Jurkat, Clone E6-1 (cell line): ENCODE results near the gene SLC2A14. TPM values are rescaled to one million over a fixed set of nuclear protein-coding genes. Genes with fewer than 3 reads are reported as not detected.
"Not testable (repeated sequence)": the region's sequence is repeated elsewhere in the genome, so short reads cannot be mapped to it uniquely, and the experiment has no call there.

Experiments used
- DNase-seq: peaks from one replicate; pipeline ENCODE4 v3.0.0-alpha.2; 2011; ENCODE audit warnings: low read depth, low spot score
- H3K4me3 ChIP-seq: 2 replicates; pipeline ENCODE4 v1.5.1; 2011; ENCODE audit warnings: mild to moderate bottlenecking, low read length, control low read depth, moderate library complexity
- polyA plus RNA-seq: library from polyadenylated mRNA; unstranded; fragments of >200 nt; gene quantifications from one replicate; pipeline ENCODE4 v1.2.1, GENCODE V29; 2012; ENCODE audit warnings: missing spikeins; ENCODE audit not compliant: insufficient read length, insufficient read depth

Gene SLC2A14
- polyA plus RNA-seq, result not detected

DNA sequence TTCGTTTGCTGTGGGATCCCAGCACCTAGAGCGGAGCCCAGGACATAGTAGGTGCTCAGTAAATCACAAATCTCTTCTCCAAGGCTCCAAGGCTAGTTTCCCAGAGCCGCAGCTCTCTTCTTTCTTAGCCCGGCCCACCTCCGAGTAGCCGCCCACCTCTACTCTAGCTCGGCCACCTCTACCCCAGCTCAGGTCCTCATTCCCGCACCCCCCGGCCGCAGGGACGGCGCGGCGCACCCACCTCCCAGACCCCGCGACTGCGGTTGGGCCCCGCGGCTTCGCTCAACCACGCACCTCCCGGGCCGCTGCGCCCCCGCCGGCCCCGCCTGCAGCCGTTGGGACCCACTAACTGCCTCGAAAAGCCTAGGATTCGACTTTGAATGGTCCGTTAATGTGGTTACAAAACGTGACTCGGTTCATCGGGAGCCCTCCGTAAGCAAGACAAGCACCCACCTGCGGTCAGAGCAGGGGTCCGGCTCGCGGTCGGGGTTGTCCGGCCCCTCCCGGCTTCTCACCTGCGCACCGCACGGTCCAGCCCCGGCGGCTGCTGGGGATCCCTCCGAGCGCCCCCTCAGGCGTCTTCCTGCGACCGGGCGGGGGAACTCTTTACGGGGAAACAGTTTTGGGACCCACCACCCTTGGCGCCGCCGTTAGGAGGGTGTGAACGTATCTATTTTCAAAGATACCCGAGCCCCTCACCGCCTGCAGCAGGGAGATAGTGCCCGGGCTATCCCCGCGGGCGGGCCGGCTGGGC, at the start of gene SLC2A14:
Gene SLC2A14 (minus strand): TSS at position 350 of the 754 bp plus-strand sequence. CDS start 3,035 bp downstream, outside the sequence.
- H3K4me3 ChIP-seq, result no peak within 1 kb of the TSS
- DNase-seq, result peak; percentile 24

DNA sequence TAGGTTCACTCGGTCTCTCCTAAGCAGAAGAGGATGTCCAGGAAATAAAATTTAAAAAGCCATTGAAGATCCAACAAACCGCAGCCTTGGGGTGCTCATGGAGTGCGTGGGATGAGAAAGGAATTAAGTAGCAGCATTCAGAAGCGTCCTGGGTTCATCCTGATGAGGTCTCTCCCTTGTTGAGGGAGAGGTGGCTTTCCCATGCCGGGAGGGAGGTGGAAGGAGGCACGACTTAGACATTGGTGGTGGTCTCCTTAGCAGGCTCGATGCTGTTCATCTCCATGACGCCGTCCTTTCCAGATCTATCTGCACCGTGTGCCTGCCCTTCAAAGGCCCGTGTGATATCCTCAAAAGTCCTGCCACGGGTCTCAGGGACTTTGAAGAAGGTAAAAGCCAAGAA, 48.5 kb upstream of the SLC2A14 start:
- DNase-seq, H3K4me3 ChIP-seq: not testable (repeated sequence)

GRCh38 chr12:7918268-7918590, 45.5 kb upstream of the SLC2A14 start:
- not testable (repeated sequence) for DNase-seq, H3K4me3 ChIP-seq

DNA sequence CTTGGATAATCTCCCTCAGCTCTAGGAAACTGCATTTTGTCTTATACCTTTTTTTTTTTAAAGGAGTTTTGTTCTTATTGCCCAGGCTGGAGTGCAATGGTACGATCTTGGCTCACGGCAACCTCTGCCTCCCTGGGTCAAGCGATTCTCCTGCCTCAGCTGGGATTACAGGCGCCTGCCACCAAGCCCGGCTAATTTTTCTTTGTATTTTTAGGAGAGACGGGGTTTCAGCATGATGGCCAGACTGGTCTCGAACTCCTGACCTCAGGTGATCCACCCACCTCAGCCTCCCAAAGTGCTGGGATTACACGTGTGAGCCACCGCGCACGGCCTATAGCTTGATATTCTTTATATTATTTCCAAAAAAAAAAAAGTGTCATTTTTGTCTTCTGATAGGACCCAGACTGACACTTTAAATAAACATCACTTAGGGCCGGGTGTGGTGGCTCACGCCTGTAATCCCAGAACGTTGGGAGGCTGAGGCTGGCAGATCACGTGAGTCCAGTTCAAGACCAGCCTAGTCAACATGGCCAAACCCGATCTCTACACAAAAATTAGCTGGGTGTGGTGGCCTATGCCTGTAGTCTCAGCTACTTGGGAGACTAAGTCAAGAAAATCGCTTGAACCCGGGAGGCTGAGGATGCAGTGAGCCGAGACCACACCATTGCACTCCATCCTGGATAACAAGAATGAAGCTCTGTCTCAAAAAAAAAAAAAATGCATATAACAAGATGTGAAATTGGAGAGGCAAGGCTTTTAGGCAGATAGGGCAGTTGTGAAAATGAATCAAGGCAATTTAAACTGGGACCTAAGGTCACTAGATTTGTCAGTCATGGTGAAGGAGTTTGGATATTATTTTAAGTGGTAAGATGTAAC, 44.9 kb upstream of the SLC2A14 start:
- DNase-seq, result no peak
- H3K4me3 ChIP-seq, result no peak overlapping the region

GRCh38 chr12:7916936-7917335, 44.2 kb upstream of the SLC2A14 start:
- no peak overlapping the region for H3K4me3 ChIP-seq
- DNase-seq, result no peak

- no peak for DNase-seq
- H3K4me3 ChIP-seq, result no peak overlapping the region
Observed at GRCh38 chr12:7915661-7916403, 43.1 kb upstream of the SLC2A14 start.

DNA sequence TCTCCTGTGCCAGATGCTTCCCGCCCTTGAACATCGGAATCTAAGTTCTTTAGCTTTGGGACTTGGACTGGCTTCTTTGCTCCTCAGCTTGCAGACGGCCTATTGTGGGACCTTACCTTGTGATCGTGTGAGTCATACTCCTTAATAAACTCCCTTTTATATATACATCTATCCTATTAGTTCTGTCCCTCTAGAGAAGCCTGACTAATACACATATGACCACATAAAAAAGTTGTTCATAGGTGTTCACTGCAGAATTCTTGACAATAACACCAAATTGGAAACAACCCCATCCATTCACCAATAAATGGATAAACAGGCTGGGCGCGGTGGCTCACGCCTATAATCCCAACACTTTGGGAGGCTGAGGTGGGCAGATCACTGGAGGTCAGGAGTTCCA, 37.4 kb upstream of the SLC2A14 start:
- not testable (repeated sequence) for DNase-seq, H3K4me3 ChIP-seq

DNA sequence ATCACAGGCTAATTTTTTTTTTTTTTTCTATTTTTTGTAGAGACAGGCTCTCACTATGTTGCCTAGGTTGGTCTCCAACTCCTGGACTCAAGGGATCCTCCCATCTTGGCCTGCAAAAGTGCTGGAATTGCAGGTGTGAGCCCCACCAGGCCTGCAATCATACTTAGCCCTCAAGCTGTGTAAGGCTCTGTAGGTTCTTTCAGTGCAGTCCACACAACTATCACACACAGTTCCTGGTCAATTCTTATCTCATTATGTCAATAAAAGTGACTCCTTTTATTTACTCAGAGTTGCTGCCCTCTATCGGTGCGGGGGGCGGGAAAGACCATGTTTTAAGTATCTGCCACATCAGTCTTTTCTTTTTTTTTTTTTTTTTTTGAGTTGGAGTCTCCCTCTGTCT, 34.3 kb upstream of the SLC2A14 start:
- H3K4me3 ChIP-seq, result no peak overlapping the region
- no peak for DNase-seq

DNA sequence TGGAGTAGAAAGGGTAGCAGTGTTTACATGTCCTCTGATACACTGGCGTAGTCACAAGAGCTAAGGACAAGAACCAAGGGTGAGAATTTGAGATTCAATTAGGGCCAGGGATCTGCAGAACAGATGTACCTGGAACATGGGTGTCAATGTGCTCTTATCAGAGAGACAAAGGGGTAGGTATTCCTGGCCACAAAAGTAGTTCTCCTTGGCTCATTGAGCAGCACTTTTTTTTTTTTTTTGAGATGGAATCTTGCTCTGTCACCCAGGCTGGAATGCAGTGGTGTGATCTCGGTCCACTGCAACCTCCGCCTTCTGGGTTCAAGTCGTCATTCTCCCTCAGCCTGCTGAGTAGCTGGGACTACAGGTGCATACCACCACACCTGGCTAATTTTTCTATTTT, 33.6 kb upstream of the SLC2A14 start:
- not testable (repeated sequence) for H3K4me3 ChIP-seq, DNase-seq

DNA sequence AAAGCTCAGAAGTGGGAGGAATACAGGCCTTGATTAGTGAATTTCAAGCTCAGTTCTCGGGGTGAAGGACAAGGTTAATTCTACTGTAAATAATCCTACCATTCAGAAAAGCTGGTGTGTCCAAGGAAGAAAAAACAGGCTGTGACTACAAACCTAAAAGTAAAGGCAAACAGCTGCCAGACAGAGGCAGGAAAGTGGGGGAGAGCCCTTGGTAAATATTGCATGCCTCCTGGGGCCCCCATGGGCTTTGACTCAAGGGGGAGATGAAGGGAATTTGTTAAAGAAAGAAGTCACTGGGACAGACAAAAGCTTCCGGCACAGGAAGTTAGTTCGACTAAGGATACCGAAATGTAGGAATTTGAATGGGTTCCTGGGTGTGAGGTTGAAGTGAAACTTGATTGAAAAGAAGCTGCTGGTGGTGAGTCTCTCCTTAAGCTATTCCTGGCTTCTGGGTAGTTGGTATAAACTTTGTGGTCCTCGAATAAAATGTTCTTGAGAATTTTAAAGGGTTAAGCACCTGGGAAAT, 32.9 kb upstream of the SLC2A14 start:
- not testable (repeated sequence) for DNase-seq, H3K4me3 ChIP-seq

GRCh38 chr12:7905071-7905470, 32.4 kb upstream of the SLC2A14 start:
- no peak overlapping the region for H3K4me3 ChIP-seq
- no peak for DNase-seq

DNA sequence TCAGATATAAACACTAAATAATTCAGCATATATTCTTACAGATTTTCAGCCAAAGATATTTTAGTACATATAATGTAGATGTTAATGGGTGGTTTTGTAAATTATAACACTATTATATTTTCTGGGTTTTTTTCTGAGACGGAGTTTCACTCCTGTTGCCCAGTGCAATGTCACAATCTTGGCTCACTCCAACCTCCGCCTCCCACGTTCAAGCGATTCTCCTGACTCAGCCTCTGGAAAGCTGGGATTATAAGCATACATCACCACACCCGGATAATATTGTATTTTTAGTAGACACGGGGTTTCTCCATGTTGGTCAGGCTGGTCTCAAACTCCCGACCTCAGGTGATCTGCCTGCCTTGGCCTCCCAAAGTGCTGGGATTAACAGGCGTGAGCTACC, 29.7 kb upstream of the SLC2A14 start:
- DNase-seq, H3K4me3 ChIP-seq: not testable (repeated sequence)

- DNase-seq, result no peak
- H3K4me3 ChIP-seq, result no peak overlapping the region
Observed at GRCh38 chr12:7899755-7900154, 27.0 kb upstream of the SLC2A14 start.

GRCh38 chr12:7896726-7897125, 24.0 kb upstream of the SLC2A14 start:
- not testable (repeated sequence) for DNase-seq

DNA sequence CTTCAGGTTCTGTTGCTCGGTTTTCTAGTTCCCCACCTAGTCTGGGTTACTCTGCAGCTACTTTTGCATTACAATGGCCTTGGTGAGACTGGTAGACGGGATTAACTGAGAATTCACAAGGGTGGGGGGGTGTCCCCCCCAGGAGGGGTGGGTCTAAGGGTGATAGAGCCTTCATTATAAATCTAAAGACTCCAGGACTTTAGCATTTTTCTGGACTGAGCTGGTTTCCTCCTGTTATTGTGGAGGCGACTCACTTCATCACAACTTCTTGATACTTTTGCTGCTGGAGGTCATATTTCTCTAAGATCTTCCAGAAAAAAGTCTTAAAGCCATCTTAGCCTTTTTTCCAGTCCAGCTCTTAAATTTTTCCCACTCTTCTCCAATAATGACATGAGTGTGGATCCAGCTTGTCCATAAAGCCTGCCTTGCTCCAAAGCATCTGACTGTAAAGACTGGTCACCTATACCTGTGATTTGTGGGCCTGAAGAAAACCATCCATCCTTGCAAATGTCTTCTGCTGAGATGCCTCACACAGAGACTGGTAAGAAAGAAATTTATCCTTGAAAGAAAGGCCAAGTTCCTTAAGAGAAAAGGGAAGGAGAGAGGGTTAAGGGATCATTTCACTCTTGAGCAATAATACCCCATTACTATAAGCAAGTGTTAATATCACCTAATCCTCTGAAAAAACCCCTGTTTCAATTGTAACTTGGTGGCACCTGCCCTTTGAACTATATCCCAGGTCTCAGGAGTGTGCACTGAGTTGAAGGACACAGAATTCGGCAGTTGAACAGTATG, 19.7 kb upstream of the SLC2A14 start:
- H3K4me3 ChIP-seq, result no peak overlapping the region
- DNase-seq, result no peak

More at GRCh38 chr12:7896726-7897125, 24.0 kb upstream of the SLC2A14 start:
- not testable (repeated sequence) for H3K4me3 ChIP-seq

DNA sequence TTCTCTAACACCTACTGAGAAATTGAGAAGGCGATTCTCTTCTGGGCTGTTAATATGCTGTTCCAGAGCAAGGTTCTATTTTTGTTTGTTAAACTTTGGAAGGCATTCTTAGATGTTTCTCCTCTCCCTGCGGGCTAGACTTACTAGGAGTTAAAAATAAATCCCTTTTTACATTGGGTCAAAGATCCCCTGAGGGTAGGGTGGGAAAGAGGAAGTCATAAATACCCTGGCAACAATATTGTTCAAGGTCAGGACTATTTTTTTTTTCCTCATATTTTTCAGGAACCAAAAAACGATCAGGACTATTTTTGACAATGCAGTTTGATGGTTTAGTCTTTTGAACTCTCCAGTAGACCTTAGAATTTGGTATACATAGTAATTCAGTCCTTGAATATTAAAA, 12.0 kb upstream of the SLC2A14 start:
- H3K4me3 ChIP-seq, result no peak overlapping the region
- no peak for DNase-seq

DNA sequence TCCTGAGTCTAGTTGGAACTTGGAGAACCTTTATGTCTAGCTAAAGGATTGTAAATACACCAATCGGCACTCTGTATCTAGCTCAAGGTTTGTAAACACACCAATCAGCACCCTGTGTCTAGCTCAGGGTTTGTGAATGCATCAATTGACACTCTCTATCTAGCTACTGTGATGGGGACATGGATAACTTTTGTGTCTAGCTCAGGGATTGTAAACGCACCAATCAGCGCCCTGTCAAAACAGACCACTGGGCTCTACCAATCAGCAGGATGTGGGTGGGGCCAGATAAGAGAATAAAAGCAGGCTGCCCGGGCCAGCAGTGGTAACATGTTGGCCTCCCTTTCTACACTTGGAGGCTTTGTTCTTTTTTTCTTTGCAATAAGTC, 9.0 kb upstream of the SLC2A14 start:
- DNase-seq, H3K4me3 ChIP-seq: not testable (repeated sequence)

DNA sequence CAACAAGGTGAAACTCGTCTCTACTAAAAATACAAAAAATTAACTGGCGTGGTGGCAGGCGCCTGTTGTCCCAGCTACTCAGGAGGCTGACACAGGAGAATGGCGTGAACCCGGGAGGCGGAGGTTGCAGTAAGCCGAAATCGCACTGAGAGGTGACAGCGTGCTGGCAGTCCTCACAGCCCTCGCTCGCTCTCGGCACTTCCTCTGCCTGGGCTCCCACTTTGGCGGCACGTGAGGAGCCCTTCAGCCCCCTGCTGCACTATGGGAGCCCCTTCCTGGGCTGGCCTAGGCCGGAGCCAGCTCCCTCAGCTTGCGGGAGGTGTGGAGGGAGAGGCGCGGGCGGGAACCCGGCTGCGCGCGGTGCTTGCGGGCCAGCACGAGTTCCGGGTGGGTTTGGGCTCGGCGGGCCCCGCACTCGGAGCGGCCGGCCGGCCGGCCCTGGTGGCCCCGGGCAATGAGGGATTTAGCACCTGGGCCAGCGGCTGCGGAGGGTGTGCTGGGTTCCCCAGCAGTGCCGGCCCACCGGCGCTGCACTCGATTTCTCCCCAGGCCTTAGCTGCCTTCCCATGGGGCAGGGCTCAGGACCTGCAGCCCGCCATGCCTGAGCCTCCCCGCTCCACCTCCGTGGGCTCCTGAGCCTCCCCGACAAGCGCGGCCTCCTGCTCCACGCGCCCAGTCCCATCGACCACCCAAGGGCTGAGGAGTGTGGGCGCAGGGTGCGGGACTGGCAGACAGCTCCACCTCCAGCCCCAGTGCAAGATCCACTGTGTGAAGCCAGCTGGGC, 8.4 kb upstream of the SLC2A14 start:
- H3K4me3 ChIP-seq, DNase-seq: not testable (repeated sequence)
